ENCODE measurements around the gene APOA5.
"Not testable (repeated sequence)": the region's sequence is repeated elsewhere in the genome, so short reads cannot be mapped to it uniquely, and the experiment has no call there.

DNA sequence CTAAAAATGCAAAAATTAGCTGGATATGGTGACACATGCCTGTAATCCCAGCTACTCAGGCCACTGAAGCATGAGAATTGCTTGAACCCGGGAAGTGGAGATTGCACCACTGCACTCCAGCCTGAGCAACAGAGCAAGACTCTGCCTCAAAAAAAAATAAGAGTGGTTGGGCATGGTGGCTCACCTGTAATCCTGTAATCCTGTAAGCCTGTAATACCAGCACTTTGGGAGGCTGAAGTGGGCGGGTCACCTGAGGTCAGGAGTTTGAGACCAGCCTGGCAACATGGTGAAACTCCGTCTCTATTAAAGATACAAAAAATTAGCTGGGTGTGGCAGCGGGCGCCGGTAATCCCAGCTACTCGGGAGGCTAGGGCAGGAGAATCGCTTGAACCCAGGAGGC, 35.6 kb downstream of the APOA5 start:
- TF ChIP-seq, protein P1, sequence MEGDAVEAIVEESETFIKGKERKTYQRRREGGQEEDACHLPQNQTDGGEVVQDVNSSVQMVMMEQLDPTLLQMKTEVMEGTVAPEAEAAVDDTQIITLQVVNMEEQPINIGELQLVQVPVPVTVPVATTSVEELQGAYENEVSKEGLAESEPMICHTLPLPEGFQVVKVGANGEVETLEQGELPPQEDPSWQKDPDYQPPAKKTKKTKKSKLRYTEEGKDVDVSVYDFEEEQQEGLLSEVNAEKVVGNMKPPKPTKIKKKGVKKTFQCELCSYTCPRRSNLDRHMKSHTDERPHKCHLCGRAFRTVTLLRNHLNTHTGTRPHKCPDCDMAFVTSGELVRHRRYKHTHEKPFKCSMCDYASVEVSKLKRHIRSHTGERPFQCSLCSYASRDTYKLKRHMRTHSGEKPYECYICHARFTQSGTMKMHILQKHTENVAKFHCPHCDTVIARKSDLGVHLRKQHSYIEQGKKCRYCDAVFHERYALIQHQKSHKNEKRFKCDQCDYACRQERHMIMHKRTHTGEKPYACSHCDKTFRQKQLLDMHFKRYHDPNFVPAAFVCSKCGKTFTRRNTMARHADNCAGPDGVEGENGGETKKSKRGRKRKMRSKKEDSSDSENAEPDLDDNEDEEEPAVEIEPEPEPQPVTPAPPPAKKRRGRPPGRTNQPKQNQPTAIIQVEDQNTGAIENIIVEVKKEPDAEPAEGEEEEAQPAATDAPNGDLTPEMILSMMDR (conservative IDR thresholded peaks at IDR 0.05 in 1 of 2, IDR thresholded peaks at IDR 0.05 in 1 of 2; ENCODE audit: extremely low read depth in 1 of 2, insufficient read depth in 1 of 2, low read depth in 1 of 2, low read length in 2 of 2), result not testable (repeated sequence)
- not testable (repeated sequence) for TF ChIP-seq EZH2 (IDR thresholded peaks at IDR 0.05; ENCODE audit: borderline replicate concordance, low read length)
